ENCODE results near the gene PCDH1. TPM values are rescaled to one million over a fixed set of nuclear protein-coding genes. Genes with fewer than 3 reads are reported as not detected.

Gene PCDH1
- total and polyA plus RNA-seq, 2 of the 8 experiments (the other 6 are each of a cell fraction or from before 2014, with no cell fraction given): 101 to 102 TPM

- Histone ChIP-seq H4K5ac (ENCODE audit: insufficient read length, low read depth, low read length) (peak overlapping the region; percentile 94), H3K79me1 (ENCODE audit: low read depth, low read length) (peaks cover 6% of the 10 kb centered on the region; the same call in 1 of the 2 replicates), H2BK5ac (ENCODE audit: low read depth, low read length) (peak overlapping the region; percentile 99), H3K9me3 (ENCODE audit: insufficient read depth in 2 of 2, low read depth in 1 of 2, low read length in 1 of 2) (no peaks in the 10 kb centered on the region), H3K18ac (ENCODE audit: extremely low read depth, low read length) (peak overlapping the region; percentile 98), H2AK5ac (ENCODE audit: low read depth, low read length) (peak overlapping the region; percentile 28), H2BK12ac (ENCODE audit: low read depth, low read length) (peak overlapping the region; percentile 51), H2BK120ac (replicated peaks; ENCODE audit: low read depth, low read length) (no peak overlapping the region), H3K4me3 (ENCODE audit: extremely low read depth in 1 of 4, insufficient read depth in 2 of 4, low read depth in 3 of 4, low read length in 4 of 4) (peak overlapping the region; percentile 45 to 75 (median 53)), H3K27ac (ENCODE audit: low read depth, low read length) (peak overlapping the region; percentile 99), H3K4me2 (ENCODE audit: insufficient read depth in 1 of 2, low read depth in 2 of 2, low read length in 2 of 2) (peak overlapping the region; percentile 80 to 100), H4K8ac (ENCODE audit: extremely low read depth, insufficient read depth, low read length) (peak overlapping the region; percentile 97), H3K36me3 (ENCODE audit: control insufficient read depth in 2 of 4, insufficient read depth in 4 of 4, low read length in 3 of 4) (peaks cover 0 to 7% (median 3%) of the 10 kb centered on the region in 4 experiments; a peak in 4 of 8 replicates), H4K91ac (replicated peaks; ENCODE audit: insufficient read length, low read length) (peak overlapping the region; percentile 86), H3K23ac (ENCODE audit: insufficient read length) (no peak overlapping the region), H4K20me1 (replicated peaks in 1 of 2; ENCODE audit: control insufficient read depth in 1 of 2, insufficient read depth in 2 of 2, low read length in 2 of 2) (no peaks in the 10 kb centered on the region), H3K4me1 (replicated peaks in 1 of 4; ENCODE audit: control insufficient read depth in 3 of 4, insufficient read depth in 4 of 4, low read length in 3 of 4) (peaks cover 33 to 58% (median 46%) of the 10 kb centered on the region in 4 experiments), H2AFZ (ENCODE audit: low read length) (no peak overlapping the region), H3K23me2 (ENCODE audit: low read depth, low read length) (peaks cover 8% of the 10 kb centered on the region; the same call in 1 of the 2 replicates), H3K27me3 (replicated peaks in 1 of 4; ENCODE audit: control insufficient read depth in 3 of 4, extremely low read depth in 1 of 4, insufficient read depth in 3 of 4, low read length in 3 of 4) (no peaks in the 10 kb centered on the region), H3K14ac (ENCODE audit: insufficient read length) (no peak overlapping the region), H3K56ac (replicated peaks; ENCODE audit: insufficient read length, low read depth, low read length) (no peak overlapping the region), H2BK15ac (ENCODE audit: low read length) (peak overlapping the region; percentile 89; the same call in 1 of the 2 replicates), H3K79me2 (ENCODE audit: control insufficient read depth in 1 of 2, insufficient read depth in 2 of 2, low read length in 2 of 2) (peaks cover 0 to 8% of the 10 kb centered on the region in 2 experiments; a peak in 1 of 4 replicates), H3K9ac (replicated peaks in 1 of 4; ENCODE audit: extremely low read depth in 1 of 4, low read depth in 3 of 4, low read length in 3 of 4) (peak overlapping the region; percentile 63 to 97 (median 87)), H2BK20ac (ENCODE audit: low read length) (peak overlapping the region; percentile 3; the same call in 1 of the 2 replicates), H3K4ac (replicated peaks; ENCODE audit: insufficient read length, low read depth, low read length) (peak overlapping the region; percentile 75)
- ChIA-PET POLR2A (ENCODE audit: partially characterized antibody) (interaction anchor here (0.6 to 10.7 kb wide), 11 partner anchors 9 to 1965 kb away, joined by 3 to 173 read pairs (median 8); partner anchors contain the start of gene PCDH1), CTCF (ENCODE audit: partially characterized antibody) (interaction anchor here (0.9 to 17.3 kb wide), 8 partner anchors 10 to 156 kb away, joined by 3 to 273 read pairs (median 8); partner anchors contain the start of gene PCDH1)
- 13% methylated on average over 19 of the region's 19 CpGs; no CpG with 5 or more reads in 1 of the 2 experiments for WGBS, 2 experiments (ENCODE audit: extremely low coverage in 1 of 2, insufficient coverage in 1 of 2, insufficient read length in 1 of 2, insufficient replicate concordance in 2 of 2, low coverage in 1 of 2, low lambda C conversion rate in 2 of 2, missing lambda C conversion rate in 1 of 2)
- DNase-seq (ENCODE audit: low read depth in 1 of 2, low spot score in 2 of 2) (peak; percentile 83 to 91), FAIRE-seq (peak; percentile 78)
- TF ChIP-seq SP1 (IDR thresholded peaks at IDR 0.05; ENCODE audit: low read depth, low read length) (peak; percentile 74; the same call in 1 of the 2 replicates), TAF7 (optimal IDR thresholded peaks at IDR 0.05; ENCODE audit: borderline replicate concordance, low read depth, low read length) (no peak), YY1 (IDR thresholded peaks at IDR 0.05; ENCODE audit: low read depth, low read length) (no peak), MAFK (IDR thresholded peaks at IDR 0.05; ENCODE audit: low read depth, low read length) (no peak), TEAD4 (IDR thresholded peaks at IDR 0.05; ENCODE audit: low read depth, low read length) (no peak), HDAC2 (IDR thresholded peaks at IDR 0.05; ENCODE audit: borderline replicate concordance in 1 of 2, low read depth in 2 of 2, low read length in 2 of 2) (no peak), ASH2L (IDR thresholded peaks at IDR 0.05; ENCODE audit: low read length) (no peak), SP4 (IDR thresholded peaks at IDR 0.05; ENCODE audit: low read length) (peak; percentile 70; the same call in 1 of the 2 replicates)
- TF ChIP-seq, protein P1, sequence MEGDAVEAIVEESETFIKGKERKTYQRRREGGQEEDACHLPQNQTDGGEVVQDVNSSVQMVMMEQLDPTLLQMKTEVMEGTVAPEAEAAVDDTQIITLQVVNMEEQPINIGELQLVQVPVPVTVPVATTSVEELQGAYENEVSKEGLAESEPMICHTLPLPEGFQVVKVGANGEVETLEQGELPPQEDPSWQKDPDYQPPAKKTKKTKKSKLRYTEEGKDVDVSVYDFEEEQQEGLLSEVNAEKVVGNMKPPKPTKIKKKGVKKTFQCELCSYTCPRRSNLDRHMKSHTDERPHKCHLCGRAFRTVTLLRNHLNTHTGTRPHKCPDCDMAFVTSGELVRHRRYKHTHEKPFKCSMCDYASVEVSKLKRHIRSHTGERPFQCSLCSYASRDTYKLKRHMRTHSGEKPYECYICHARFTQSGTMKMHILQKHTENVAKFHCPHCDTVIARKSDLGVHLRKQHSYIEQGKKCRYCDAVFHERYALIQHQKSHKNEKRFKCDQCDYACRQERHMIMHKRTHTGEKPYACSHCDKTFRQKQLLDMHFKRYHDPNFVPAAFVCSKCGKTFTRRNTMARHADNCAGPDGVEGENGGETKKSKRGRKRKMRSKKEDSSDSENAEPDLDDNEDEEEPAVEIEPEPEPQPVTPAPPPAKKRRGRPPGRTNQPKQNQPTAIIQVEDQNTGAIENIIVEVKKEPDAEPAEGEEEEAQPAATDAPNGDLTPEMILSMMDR (IDR thresholded peaks at IDR 0.05; ENCODE audit: control extremely low read depth in 1 of 3, insufficient read depth in 1 of 3, low read depth in 1 of 3, low read length in 3 of 3): no peak
These were observed 29.3 kb downstream of the PCDH1 start for GRCh38 chr5:141848744-141849414.

Data from H1 (cell line).